GM13976 (cell line): ENCODE results near the gene LAMTOR4.

ENCODE experiments used
- DNase-seq: peaks from one replicate; pipeline ENCODE4 v3.0.0; 2012; ENCODE audit warnings: low spot score
- in situ Hi-C: fragments of 300-500 bp; cut with MboI; formaldehyde crosslinking; loops from one replicate; pipeline ENCODE4 v1.12.0; 2022; ENCODE audit warnings: low sequenced_read_pairs, mixed read lengths, inconsistent platforms; ENCODE audit not compliant: unreplicated experiment
- TF ChIP-seq, protein P1 (sequence below): IDR thresholded peaks from 2 replicates; pipeline ENCODE4 v1.5.1; 2012; ENCODE audit warnings: borderline replicate concordance, mild to moderate bottlenecking; ENCODE audit not compliant: insufficient read depth; ENCODE audit errors: extremely low read depth, missing control alignments, control extremely low read depth

Gene LAMTOR4

DNA sequence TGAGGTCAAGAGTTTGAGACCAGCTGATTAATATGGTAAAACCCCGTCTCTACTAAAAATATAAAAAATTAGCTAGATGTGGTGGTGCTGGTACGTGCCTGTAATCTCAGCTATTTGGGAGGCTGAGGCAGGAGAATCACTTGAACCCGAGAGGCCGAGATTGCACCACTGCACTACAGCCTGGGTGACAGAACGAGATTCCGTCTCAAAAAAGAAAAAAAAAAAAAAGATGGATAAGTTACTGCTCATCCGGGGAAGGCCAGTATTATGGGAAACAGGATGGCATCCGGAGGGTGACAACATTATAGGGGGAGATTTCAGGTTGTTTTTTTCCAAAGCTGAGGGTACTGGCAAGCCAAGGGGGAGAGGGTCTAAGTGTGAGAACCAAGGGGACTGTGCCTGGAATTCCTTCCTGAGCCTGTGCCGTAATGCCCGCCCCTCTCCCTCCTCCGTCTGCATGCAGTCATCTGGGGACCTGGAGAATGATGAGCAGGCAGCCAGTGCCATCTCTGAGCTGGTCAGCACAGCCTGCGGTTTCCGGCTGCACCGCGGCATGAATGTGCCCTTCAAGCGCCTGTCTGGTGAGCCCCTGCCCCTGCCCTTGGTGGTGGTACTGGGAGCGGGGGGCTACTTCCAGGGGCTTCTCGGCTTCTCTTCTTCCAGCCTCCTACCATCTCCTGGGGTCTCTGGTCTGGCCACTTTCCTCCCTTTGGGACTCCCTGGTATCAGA lies 4.4 kb downstream of the LAMTOR4 start:
- in situ Hi-C loops, result no loop called here
- no peak for DNase-seq
- TF ChIP-seq, protein P1, sequence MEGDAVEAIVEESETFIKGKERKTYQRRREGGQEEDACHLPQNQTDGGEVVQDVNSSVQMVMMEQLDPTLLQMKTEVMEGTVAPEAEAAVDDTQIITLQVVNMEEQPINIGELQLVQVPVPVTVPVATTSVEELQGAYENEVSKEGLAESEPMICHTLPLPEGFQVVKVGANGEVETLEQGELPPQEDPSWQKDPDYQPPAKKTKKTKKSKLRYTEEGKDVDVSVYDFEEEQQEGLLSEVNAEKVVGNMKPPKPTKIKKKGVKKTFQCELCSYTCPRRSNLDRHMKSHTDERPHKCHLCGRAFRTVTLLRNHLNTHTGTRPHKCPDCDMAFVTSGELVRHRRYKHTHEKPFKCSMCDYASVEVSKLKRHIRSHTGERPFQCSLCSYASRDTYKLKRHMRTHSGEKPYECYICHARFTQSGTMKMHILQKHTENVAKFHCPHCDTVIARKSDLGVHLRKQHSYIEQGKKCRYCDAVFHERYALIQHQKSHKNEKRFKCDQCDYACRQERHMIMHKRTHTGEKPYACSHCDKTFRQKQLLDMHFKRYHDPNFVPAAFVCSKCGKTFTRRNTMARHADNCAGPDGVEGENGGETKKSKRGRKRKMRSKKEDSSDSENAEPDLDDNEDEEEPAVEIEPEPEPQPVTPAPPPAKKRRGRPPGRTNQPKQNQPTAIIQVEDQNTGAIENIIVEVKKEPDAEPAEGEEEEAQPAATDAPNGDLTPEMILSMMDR, result no peak

GRCh38 chr7:100153708-100154535 lies 5.2 kb downstream of the LAMTOR4 start:
- in situ Hi-C loops, result no loop called here
- DNase-seq, result peak; percentile 10

GRCh38 chr7:100154651-100155491 lies 6.2 kb downstream of the LAMTOR4 start:
- TF ChIP-seq, protein P1, result no peak
- peak; percentile 17 for DNase-seq
- in situ Hi-C loops, result no loop called here

More at GRCh38 chr7:100153708-100154535, 5.2 kb downstream of the LAMTOR4 start:
- TF ChIP-seq, protein P1, result no peak

GRCh38 chr7:100155553-100156317 lies 7.0 kb downstream of the LAMTOR4 start:
- peak; percentile 17 for DNase-seq
- TF ChIP-seq, protein P1, result no peak
- in situ Hi-C loops, result no loop called here

DNA sequence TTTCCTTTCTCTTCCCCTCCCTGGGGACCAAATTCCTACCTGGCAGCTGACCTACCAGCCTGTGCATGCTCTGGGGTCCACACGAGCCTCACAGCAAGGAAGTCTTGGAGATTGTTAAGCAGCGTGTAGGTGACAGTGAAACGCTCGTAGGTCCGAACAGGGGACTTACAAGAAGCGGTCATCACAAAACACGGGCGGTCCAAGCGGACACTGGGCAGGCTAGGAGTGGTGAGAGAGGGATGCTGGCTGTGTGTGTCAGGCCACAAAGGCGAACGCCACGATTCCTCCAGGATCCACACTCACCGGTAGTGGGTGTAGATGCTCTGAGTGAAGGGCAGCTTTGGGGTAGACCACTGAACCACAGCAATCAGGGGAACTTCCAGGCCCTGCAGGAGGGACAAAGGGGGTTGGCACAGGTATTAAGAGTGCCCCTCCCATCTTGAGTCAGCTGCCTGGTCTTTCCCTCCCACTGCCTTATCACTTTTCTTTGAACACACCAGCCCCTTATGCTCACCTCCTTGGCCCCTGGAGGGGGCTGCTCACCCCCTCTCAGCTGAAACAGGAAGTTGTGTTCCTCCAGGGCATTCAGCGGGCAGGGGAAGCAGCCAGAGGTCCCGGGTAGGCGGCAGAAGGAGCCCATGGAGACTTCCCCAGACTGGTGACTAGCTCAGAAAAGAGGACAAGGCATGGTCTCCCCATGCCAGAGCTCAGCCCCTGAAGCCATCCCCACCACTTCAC lies 7.8 kb downstream of the LAMTOR4 start:
- TF ChIP-seq, protein P1, result no peak
- peak; percentile 47 for DNase-seq
- in situ Hi-C loops, result no loop called here
